Measurements from ENCODE around the gene MAP3K13.
"Not testable (repeated sequence)": the region's sequence is repeated elsewhere in the genome, so short reads cannot be mapped to it uniquely, and the experiment has no call there.

Gene MAP3K13

GRCh38 chr3:185342459-185343174 lies 20.3 kb upstream of the MAP3K13 start:
- DNase-seq = no peak

DNA sequence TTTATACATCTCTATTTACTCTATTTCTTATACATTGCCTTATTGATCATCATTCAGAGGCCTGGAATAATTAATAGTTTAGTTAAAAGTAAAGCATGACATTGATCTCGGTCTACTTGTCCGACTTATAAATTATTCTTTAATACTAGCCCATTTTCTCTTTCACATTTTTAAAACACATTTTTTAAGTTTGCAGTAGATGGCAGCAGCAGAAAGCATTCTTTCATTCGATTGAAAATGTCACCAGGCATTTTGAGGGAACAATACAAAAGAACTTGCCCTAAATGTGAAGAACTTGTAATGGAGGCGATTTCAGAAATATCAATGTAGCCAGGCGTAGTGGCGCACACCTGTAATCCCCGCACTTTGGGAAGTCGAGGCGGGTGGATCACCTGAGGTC lies 15.5 kb upstream of the MAP3K13 start:
- no peak for DNase-seq

- DNase-seq = no peak
Observed at GRCh38 chr3:185350841-185351240, 12.1 kb upstream of the MAP3K13 start.

- no peak for DNase-seq
Observed at GRCh38 chr3:185351396-185351795, 11.5 kb upstream of the MAP3K13 start.

GRCh38 chr3:185353225-185353624 lies 9.7 kb upstream of the MAP3K13 start:
- DNase-seq = no peak

DNA sequence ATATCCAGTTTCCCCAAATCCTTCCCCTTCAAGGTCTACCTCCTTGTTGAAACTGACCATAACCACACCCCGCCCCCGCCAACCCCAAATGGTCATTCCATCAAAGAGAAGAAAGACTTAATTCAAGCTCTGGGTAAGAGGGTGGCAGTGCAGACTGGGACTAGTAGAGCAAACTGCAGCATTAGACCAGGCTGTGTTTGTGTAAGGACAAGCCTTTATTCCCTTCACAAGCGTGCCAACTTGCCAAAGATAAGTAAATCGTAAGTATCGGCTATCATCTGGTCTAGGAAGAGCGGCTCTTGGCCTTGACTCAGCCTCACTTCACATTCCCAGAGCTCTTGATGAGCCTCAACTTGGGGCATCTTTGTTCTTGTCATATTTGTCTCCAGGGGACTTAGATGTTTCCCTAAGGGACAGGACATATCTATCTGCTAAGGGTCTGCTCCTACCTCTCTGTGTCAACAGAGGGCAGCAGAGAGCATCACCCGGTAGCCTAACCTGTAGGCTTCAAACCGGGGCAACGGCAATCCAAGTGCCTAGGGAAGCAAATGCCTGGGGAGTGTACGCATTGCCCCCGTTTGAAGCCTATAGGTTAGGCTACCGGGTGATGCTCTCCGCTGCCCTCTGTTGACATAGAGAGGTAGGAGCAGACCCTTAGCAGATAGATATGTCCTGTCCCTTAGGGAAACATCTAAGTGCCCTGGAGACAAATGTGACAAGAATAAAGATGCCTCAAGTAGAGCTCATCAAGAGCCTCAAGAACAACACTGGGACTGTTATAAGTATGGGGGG lies 8.9 kb upstream of the MAP3K13 start:
- peak in 3 of 5 experiments; percentile 37 to 82 (median 50) for DNase-seq

DNA sequence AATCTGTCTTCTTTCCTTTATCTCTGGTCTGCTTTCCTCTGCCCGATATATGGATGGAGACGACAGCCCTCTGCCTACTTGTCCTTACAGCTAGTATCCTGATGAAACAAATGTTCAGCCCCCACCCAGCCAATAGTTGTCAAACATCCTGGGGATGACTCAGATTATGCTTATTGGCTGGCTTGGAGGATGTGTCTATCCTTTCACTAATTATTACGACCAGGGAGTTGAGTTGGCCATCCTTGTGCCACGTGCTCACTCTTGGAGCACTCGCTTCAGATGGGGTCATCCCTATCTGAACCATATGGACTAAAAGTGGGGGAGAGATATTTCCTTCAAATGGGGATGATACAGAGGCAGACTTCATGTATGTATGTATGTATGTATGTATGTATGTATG lies 6.4 kb upstream of the MAP3K13 start:
- no peak for DNase-seq

DNA sequence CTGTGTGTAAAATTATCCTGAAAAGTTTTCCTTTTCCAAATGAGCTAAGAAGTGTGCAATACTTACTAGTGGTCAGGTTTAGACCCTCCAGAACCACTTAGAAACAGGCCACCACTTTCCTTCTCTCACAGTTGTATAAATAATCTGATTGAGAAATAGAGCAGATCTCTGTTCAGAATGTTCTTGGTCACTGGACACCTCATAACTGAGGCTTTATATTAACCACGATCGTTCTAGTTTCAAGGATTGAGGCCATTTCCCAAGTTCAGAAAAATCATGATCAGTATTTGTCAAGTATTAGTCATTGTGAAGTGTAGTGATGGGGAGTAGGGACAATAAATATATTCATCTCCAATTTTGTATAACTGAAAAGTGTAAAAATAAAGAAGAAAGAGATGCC lies 1.0 kb upstream of the MAP3K13 start:
- no peak for DNase-seq

DNA sequence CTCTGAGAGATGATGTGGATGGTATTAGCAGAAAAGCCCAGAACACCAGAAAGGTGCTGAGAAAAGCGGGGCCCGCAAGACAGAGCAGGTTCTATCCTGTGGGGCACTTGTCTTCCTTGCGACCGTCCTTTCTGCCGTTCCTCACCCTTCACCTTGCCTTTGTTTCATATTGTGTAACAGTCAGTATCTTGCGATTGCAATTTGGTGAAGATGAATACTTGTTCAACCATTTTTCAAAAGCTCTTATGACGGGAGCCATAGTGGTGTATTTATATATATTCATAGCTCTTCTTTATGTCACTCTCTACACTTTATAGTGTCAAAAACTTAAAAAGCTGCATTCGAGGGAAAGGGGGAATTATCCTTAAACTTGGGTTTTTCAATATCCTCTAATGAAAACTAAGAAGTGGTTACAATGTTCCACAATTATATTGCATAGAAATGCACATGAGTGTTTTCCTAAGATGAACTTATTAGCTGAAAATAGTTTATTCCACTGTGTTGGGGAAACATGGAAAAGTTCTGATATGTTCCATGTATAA lies 797 bp downstream of the MAP3K13 start:
- no peak for DNase-seq

- DNase-seq = no peak
Observed at GRCh38 chr3:185365291-185366073, 2.5 kb downstream of the MAP3K13 start.

DNA sequence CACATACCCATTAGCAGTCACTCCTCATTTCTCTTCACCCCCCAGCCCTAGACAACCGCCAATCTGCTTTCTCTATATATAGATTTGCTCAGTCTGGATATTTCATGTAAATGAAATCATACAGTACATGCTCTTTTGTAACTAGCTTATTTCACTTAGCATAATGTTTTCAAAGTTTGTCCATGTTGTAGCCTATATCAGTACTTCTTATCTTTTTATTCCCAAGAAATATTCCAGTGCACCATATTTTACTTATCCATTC lies 3.1 kb downstream of the MAP3K13 start:
- DNase-seq = no peak

- no peak for DNase-seq
Observed at GRCh38 chr3:185366913-185367312, 4.0 kb downstream of the MAP3K13 start.

- not testable (repeated sequence) for DNase-seq
Observed at GRCh38 chr3:185370349-185370748, 7.4 kb downstream of the MAP3K13 start.

DNA sequence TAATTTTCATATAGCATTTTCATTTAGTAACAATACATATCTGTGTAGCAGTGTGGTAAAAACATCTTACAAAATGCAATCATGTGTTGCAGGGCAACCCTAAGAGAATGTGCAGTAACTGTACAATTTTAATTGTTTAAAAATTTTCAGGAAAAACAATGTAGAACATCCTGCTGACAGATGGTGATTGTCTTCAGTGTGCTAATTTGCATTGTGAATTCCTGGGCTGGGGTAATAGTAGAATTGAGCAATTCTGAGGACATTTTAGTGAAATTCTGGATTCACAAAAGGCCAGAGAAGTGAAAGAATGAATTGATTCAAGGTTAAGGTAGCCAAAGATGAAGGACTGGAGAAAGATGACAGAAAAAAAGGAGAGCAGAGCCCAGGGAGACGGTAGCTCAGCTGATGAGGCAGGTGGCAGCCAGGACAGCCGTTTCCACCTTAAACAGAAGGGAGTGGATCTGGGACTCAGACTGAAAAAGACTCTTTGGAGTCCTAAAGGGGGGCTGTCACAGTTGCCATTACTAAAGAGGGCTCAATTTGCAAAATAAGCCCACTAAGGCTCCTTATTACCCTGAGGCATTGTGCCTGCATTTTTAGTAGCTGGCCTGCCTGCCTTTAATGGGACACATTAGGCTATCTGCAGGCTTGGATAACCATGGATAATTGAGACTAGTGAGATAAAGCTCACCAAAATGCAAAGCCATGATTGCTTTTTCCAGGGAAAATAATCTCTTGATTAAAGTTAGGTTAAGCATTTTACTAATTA lies 8.6 kb downstream of the MAP3K13 start:
- no peak for DNase-seq

DNA sequence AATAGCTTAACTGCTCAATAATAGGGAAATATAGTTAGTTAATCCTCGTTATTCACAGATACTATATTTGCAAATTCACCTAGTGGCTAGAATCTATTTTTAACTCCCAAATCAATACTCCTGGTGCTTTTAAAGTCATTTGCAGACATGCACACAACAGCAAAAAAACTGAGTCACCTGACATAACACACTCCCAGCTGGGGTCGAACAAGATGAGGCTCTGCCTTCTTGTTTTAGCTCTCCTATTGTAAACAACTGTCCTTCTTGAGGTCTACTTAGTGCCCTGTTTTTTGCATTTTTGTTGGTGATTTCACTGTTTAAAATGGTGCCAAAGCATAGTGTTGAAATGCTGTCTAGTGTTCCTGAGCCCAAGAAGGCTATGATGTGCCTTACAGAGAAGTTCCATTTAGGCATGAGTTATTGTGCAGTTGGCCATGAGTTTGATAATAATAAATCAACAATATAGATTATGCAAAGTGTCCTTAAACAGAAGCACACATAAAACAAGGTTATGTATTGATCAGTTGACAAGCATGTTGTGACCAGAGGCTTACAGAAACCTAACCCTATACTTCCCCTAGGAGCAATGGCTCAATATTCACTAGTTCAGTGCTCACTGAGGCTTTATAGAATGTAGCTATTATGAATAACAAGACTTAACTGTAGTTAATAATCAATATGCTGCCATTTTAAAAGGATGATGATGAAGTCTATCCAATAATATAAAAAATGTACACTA lies 18.6 kb downstream of the MAP3K13 start:
- DNase-seq = no peak

GRCh38 chr3:185382154-185382553 lies 19.2 kb downstream of the MAP3K13 start:
- DNase-seq = no peak

DNA sequence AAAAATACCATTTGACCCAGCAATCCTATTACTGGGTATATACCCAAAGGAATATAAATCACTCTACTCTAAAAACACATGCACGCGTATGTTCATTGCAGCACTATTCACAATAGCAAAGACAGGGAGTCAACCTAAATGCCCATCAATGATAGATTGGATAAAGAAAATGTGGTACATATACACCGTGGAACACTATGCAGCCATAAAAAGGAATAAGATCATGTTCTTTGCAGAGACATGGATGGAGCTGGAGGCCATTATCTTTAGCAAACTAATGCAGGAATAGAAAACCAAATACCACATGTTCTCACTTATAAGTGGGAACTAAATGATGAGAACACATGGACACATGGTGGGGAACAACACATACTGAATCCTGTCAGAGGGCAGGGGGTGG lies 23.6 kb downstream of the MAP3K13 start:
- not testable (repeated sequence) for DNase-seq

DNA sequence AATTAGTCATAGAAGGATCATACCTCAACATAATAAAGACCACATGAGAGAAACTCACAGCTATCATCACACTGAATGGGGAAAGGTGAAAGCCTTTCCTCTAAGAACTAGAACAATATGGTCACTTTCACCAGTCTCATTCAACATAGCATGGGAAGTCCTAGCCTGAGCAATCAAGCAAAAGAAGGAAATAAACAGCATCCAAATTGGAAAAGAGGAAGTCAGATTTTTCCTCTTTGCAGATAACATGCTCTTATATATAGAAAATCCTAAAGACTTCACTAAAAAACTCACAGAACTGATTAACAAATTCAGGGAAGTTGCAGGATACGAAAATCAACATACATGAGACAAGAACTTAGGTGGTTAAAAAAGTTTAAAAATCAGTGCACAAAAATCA lies 24.7 kb downstream of the MAP3K13 start:
- no peak for DNase-seq

- DNase-seq = no peak
Observed at GRCh38 chr3:185393055-185393454, 30.1 kb downstream of the MAP3K13 start.

DNA sequence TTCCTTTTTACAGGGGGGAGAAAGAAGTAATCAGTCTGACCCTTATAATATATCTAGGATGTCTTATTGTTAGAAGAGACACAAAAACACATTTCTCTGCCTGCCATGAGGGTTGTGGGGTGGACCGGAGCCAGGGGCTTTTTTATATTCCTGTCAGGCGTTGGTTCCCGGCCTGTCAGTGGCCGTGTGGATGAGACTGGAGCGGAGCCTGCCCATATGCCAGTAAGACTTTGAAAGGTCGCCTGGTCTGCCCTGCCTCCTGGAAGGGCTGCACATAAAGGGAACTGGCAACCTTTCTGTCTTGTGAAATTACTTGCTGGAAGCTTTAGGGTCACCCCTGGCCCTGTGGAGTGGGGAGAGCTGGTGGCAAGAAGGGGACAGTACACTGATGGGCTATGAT lies 34.7 kb downstream of the MAP3K13 start:
- no peak for DNase-seq

- no peak for DNase-seq
Observed at GRCh38 chr3:185399737-185400667, 37.1 kb downstream of the MAP3K13 start.

Measured in T-helper 2 cell (primary cell).